HepG2 (cell line): ENCODE results near the gene SEC61A1. TPM values are rescaled to one million over a fixed set of nuclear protein-coding genes. Genes with fewer than 3 reads are reported as not detected.

Source experiments
- CCDC6 ChIP-seq: sonication (generic); formaldehyde crosslinking; IDR thresholded peaks from 2 replicates; pipeline ENCODE4 v1.8.1; 2022; ENCODE audit warnings: mild to moderate bottlenecking, missing genetic modification reagents, moderate library complexity
- CEBPG ChIP-seq: IDR thresholded peaks from 2 replicates; pipeline ENCODE4 v1.6.1; 2016
- CHD2 ChIP-seq: IDR thresholded peaks from 2 replicates; pipeline ENCODE4 v1.6.1; 2011; ENCODE audit warnings: low read depth, low read length, improper control_type of control experiment
- JUND ChIP-seq: sonication (generic); formaldehyde crosslinking; IDR thresholded peaks from 2 replicates; pipeline ENCODE4 v1.8.0; 2022; ENCODE audit warnings: mild to moderate bottlenecking, missing genetic modification reagents
- MATR3 ChIP-seq: sonication (generic); formaldehyde crosslinking; IDR thresholded peaks from 2 replicates; pipeline ENCODE4 v1.4.0; 2020; ENCODE audit warnings: missing genetic modification reagents
- NR2F2 ChIP-seq: IDR thresholded peaks from 2 replicates; pipeline ENCODE4 v1.6.1; 2012; ENCODE audit warnings: low read depth, inconsistent platforms, borderline replicate concordance
- SYNCRIP ChIP-seq: fragments of 200-400 bp; formaldehyde crosslinking; IDR thresholded peaks from 2 replicates; pipeline ENCODE4 v1.6.1; 2018; ENCODE audit warnings: mild to moderate bottlenecking, low read depth, low read length; ENCODE audit not compliant: insufficient read depth
- TMF1 ChIP-seq: sonication (generic); formaldehyde crosslinking; IDR thresholded peaks from 2 replicates; pipeline ENCODE4 v1.8.1; 2022; ENCODE audit warnings: low read depth, missing genetic modification reagents
- XBP1 ChIP-seq: sonication (generic); formaldehyde crosslinking; IDR thresholded peaks from 2 replicates; pipeline ENCODE4 v1.5.0; 2020; ENCODE audit warnings: missing genetic modification reagents
- ZNF549 ChIP-seq: sonication (generic); formaldehyde crosslinking; IDR thresholded peaks from 2 replicates; pipeline ENCODE4 v1.5.0; 2020; ENCODE audit warnings: missing genetic modification reagents
- ZNF607 ChIP-seq: sonication (generic); formaldehyde crosslinking; IDR thresholded peaks from 2 replicates; pipeline ENCODE4 v1.5.1; 2020; ENCODE audit warnings: missing genetic modification reagents, mild to moderate bottlenecking, borderline replicate concordance
- polyA plus RNA-seq, 8 experiments: library from polyadenylated mRNA; depleted of rRNA in 3 of 8; stranded (reverse) in 7 of 8; unstranded in 1 of 8; fragments of >200 nt; fragmentation: Illumina TruSeq in 4 of 8; extraction: Trizol in 4 of 8; gene quantifications; 2 replicates each; pipeline versions ENCODE4 v1.2.1 to v1.2.3, GENCODE V29; 2011 to 2016; ENCODE audit warnings: low read depth in 4 of 8, missing spikeins in 1 of 8, mixed read lengths in 1 of 8; ENCODE audit not compliant: insufficient read depth in 1 of 8
- total RNA-seq, 5 experiments: library from RNA; depleted of rRNA; stranded (reverse); fragments of >200 nt; fragmentation: Illumina TruSeq; extraction: Trizol; gene quantifications; 2 replicates each; pipeline ENCODE4 v1.2.3, GENCODE V29; 2016; ENCODE audit warnings: low read depth in 1 of 5
- TF ChIP-seq, protein P1 (sequence below): sonication (generic); formaldehyde crosslinking; IDR thresholded peaks from 2 replicates; pipeline ENCODE4 v1.8.0; 2022; ENCODE audit warnings: missing genetic modification reagents, mild to moderate bottlenecking, inconsistent platforms, borderline replicate concordance
- TF ChIP-seq, protein P2 (sequence below): sonication (generic); formaldehyde crosslinking; IDR thresholded peaks from 2 replicates; pipeline ENCODE4 v1.4.0; 2020; ENCODE audit warnings: mild to moderate bottlenecking, low read depth, missing genetic modification reagents
- TF ChIP-seq, protein P3 (sequence below): sonication (generic); formaldehyde crosslinking; IDR thresholded peaks from 2 replicates; pipeline ENCODE4 v1.5.1; 2020; ENCODE audit warnings: mild to moderate bottlenecking, moderate library complexity, missing genetic modification reagents
- TF ChIP-seq, protein P4 (sequence below): sonication (generic); formaldehyde crosslinking; IDR thresholded peaks from 2 replicates; pipeline ENCODE4 v1.4.0; 2020; ENCODE audit warnings: low read depth, mild to moderate bottlenecking, missing genetic modification reagents
- TF ChIP-seq, protein P5 (sequence below): sonication (generic); formaldehyde crosslinking; IDR thresholded peaks from 2 replicates; pipeline ENCODE4 v1.8.1; 2022; ENCODE audit warnings: mild to moderate bottlenecking, missing genetic modification reagents
- TF ChIP-seq, protein P6 (sequence below): sonication (generic); formaldehyde crosslinking; IDR thresholded peaks from 2 replicates; pipeline ENCODE4 v1.8.1; 2023; ENCODE audit warnings: missing genetic modification reagents, inconsistent platforms, borderline replicate concordance
- TF ChIP-seq, protein P7 (sequence below): sonication (generic); formaldehyde crosslinking; IDR thresholded peaks from 2 replicates; pipeline ENCODE4 v1.5.0; 2020; ENCODE audit warnings: missing genetic modification reagents
- TF ChIP-seq, protein P8 (sequence below): sonication (generic); formaldehyde crosslinking; IDR thresholded peaks from 2 replicates; pipeline ENCODE4 v1.8.0; 2022; ENCODE audit warnings: mild to moderate bottlenecking, missing genetic modification reagents, moderate library complexity
- TF ChIP-seq, protein P9 (sequence below): sonication (generic); formaldehyde crosslinking; IDR thresholded peaks from 2 replicates; pipeline ENCODE4 v1.8.1; 2023; ENCODE audit warnings: mild to moderate bottlenecking, moderate library complexity, missing genetic modification reagents

Gene SEC61A1
- total and polyA plus RNA-seq, 2 of the 13 experiments (the other 11 are each of a cell fraction or from before 2014, with no cell fraction given) = 170 to 203 TPM

DNA sequence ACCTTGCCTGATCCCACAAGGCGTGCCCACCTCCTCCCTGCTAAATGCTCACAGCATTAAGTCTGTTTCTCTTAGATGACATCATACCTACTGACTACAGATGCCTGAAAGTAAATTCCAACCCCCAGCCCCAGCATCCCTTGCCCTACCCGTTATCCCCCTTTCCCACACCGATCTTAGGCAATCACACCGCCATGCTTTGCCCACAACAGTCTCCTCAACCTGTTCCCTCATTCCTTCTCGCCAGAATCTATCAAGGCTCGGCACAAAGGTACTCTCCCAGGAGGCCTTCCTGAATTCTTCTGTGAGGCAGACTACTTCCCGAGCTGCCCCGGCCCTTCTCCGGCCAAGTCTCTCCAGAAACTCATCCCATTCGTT lies 789 bp upstream of the SEC61A1 start (continued):
- peak; percentile 43; the same call in 1 of the 2 replicates for TF ChIP-seq CEBPG (CRISPR knock-in tag)
- no peak for TF ChIP-seq SYNCRIP
- TF ChIP-seq, protein P1, sequence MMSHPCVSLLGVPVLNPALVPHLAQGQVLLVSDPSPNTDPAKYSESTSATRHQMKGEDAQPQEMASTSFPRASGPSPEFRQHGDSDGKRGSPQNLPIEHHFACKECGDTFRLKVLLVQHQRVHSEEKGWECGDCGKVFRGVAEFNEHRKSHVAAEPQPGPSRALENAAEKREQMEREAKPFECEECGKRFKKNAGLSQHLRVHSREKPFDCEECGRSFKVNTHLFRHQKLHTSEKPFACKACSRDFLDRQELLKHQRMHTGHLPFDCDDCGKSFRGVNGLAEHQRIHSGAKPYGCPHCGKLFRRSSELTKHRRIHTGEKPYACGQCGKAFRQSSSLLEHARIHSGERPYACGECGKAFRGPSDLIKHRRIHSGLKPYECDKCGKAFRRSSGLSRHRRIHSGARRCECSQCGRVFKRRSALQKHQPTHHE (CRISPR knock-in tag) = no peak; the same call in 1 of the 2 replicates
- TF ChIP-seq JUND (CRISPR knock-in tag) = no peak
- no peak for TF ChIP-seq TMF1 (CRISPR knock-in tag)
- TF ChIP-seq CCDC6 (CRISPR knock-in tag) = no peak
- TF ChIP-seq, protein P2, sequence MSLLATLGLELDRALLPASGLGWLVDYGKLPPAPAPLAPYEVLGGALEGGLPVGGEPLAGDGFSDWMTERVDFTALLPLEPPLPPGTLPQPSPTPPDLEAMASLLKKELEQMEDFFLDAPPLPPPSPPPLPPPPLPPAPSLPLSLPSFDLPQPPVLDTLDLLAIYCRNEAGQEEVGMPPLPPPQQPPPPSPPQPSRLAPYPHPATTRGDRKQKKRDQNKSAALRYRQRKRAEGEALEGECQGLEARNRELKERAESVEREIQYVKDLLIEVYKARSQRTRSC (CRISPR knock-in tag) = 0 out of 2 replicates have a peak, but pooled peaks have one; percentile 68
- TF ChIP-seq, protein P3, sequence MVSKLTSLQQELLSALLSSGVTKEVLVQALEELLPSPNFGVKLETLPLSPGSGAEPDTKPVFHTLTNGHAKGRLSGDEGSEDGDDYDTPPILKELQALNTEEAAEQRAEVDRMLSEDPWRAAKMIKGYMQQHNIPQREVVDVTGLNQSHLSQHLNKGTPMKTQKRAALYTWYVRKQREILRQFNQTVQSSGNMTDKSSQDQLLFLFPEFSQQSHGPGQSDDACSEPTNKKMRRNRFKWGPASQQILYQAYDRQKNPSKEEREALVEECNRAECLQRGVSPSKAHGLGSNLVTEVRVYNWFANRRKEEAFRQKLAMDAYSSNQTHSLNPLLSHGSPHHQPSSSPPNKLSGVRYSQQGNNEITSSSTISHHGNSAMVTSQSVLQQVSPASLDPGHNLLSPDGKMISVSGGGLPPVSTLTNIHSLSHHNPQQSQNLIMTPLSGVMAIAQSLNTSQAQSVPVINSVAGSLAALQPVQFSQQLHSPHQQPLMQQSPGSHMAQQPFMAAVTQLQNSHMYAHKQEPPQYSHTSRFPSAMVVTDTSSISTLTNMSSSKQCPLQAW (CRISPR knock-in tag) = no peak
- TF ChIP-seq, protein P4, sequence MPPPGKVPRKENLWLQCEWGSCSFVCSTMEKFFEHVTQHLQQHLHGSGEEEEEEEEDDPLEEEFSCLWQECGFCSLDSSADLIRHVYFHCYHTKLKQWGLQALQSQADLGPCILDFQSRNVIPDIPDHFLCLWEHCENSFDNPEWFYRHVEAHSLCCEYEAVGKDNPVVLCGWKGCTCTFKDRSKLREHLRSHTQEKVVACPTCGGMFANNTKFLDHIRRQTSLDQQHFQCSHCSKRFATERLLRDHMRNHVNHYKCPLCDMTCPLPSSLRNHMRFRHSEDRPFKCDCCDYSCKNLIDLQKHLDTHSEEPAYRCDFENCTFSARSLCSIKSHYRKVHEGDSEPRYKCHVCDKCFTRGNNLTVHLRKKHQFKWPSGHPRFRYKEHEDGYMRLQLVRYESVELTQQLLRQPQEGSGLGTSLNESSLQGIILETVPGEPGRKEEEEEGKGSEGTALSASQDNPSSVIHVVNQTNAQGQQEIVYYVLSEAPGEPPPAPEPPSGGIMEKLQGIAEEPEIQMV (CRISPR knock-in tag) = no peak
- TF ChIP-seq XBP1 (CRISPR knock-in tag) = no peak
- TF ChIP-seq, protein P5, sequence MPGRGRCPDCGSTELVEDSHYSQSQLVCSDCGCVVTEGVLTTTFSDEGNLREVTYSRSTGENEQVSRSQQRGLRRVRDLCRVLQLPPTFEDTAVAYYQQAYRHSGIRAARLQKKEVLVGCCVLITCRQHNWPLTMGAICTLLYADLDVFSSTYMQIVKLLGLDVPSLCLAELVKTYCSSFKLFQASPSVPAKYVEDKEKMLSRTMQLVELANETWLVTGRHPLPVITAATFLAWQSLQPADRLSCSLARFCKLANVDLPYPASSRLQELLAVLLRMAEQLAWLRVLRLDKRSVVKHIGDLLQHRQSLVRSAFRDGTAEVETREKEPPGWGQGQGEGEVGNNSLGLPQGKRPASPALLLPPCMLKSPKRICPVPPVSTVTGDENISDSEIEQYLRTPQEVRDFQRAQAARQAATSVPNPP (CRISPR knock-in tag) = 0 out of 2 replicates have a peak, but pooled peaks have one; percentile 19
- TF ChIP-seq, protein P6, sequence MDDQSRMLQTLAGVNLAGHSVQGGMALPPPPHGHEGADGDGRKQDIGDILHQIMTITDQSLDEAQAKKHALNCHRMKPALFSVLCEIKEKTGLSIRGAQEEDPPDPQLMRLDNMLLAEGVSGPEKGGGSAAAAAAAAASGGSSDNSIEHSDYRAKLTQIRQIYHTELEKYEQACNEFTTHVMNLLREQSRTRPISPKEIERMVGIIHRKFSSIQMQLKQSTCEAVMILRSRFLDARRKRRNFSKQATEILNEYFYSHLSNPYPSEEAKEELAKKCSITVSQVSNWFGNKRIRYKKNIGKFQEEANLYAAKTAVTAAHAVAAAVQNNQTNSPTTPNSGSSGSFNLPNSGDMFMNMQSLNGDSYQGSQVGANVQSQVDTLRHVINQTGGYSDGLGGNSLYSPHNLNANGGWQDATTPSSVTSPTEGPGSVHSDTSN (CRISPR knock-in tag) = no peak
- TF ChIP-seq MATR3 (CRISPR knock-in tag) = no peak
- TF ChIP-seq, protein P7, sequence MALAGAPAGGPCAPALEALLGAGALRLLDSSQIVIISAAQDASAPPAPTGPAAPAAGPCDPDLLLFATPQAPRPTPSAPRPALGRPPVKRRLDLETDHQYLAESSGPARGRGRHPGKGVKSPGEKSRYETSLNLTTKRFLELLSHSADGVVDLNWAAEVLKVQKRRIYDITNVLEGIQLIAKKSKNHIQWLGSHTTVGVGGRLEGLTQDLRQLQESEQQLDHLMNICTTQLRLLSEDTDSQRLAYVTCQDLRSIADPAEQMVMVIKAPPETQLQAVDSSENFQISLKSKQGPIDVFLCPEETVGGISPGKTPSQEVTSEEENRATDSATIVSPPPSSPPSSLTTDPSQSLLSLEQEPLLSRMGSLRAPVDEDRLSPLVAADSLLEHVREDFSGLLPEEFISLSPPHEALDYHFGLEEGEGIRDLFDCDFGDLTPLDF (CRISPR knock-in tag) = no peak
- TF ChIP-seq, protein P8, sequence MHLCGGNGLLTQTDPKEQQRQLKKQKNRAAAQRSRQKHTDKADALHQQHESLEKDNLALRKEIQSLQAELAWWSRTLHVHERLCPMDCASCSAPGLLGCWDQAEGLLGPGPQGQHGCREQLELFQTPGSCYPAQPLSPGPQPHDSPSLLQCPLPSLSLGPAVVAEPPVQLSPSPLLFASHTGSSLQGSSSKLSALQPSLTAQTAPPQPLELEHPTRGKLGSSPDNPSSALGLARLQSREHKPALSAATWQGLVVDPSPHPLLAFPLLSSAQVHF (CRISPR knock-in tag) = no peak; the same call in 1 of the 2 replicates
- no peak for TF ChIP-seq NR2F2
- TF ChIP-seq CHD2 = no peak
- TF ChIP-seq ZNF607 (CRISPR knock-in tag) = no peak
- no peak for TF ChIP-seq ZNF549 (CRISPR knock-in tag)
- TF ChIP-seq, protein P9, sequence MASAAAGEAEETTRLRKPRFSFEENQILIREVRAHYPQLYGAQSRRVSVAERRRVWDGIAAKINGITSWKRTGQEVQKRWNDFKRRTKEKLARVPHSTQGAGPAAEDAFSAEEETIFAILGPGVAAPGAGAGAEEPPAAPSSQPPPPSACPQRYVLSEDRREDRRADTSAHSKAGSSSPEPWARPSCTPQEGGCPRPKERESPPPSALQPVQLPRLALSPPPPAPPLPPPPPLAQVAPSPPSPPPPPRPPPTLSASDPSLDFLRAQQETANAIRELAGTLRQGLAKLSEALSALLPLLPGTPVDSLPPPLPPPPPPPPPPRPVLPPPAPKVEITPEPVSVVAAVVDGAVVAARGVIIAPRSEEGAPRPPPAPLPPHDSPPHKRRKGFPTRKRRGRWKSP (CRISPR knock-in tag) = no peak
